ENCODE data around the gene F8. TPM values are rescaled to one million over a fixed set of nuclear protein-coding genes. Genes with fewer than 3 reads are reported as not detected.

Gene F8
- total RNA-seq, 1 experiment from 2014 or later: 0.20 TPM

DNA sequence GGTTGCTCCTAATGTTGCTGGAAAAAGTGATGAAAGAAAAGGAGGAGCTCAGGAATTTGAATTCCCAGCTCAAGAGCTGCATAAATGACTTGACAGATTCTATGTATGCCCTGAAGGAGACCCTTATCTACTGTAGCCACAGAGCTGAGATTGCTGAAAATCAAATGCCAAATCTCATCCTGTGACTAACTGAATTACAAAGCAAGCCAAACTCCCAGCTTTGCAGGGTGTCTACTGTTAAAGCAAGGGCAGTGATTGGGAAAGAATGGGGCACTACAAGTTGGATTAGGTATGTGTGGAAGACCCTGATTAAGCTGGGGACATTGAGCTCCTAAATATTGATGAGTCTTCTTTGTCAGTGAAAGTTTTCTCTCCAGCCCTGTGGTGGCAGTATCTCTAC, 167.3 kb downstream of the F8 start:
- no peak for DNase-seq
- Histone ChIP-seq H3K4me3 (ENCODE audit: low read depth, low read length) (no peak overlapping the region), H3K9me3 (no peaks in the 10 kb centered on the region), H3K27me3 (replicated peaks; ENCODE audit: control insufficient read depth, insufficient read depth, low read length) (no peaks in the 10 kb centered on the region), H3K36me3 (ENCODE audit: control insufficient read depth, insufficient read depth, low read length) (no peaks in the 10 kb centered on the region), H3K4me1 (no peaks in the 10 kb centered on the region)
- Mint-ChIP-seq H3K4me3 (ENCODE audit: unreplicated experiment) (no peak overlapping the region), H3K27me3 (ENCODE audit: insufficient read depth, unreplicated experiment) (no peaks in the 10 kb centered on the region), H3K27ac (ENCODE audit: unreplicated experiment) (no peak overlapping the region), H3K36me3 (ENCODE audit: insufficient read depth, unreplicated experiment) (no peaks in the 10 kb centered on the region), H3K4me1 (ENCODE audit: low read depth, unreplicated experiment) (no peaks in the 10 kb centered on the region), H3K9me3 (ENCODE audit: unreplicated experiment) (peaks cover 5% of the 10 kb centered on the region)
- intact Hi-C loops (cut with micrococcal nuclease; ENCODE audit: unreplicated experiment): no loop called here
- ChIA-PET CTCF (no interaction called here), POLR2A (no interaction called here)
- TF ChIP-seq, protein P1, sequence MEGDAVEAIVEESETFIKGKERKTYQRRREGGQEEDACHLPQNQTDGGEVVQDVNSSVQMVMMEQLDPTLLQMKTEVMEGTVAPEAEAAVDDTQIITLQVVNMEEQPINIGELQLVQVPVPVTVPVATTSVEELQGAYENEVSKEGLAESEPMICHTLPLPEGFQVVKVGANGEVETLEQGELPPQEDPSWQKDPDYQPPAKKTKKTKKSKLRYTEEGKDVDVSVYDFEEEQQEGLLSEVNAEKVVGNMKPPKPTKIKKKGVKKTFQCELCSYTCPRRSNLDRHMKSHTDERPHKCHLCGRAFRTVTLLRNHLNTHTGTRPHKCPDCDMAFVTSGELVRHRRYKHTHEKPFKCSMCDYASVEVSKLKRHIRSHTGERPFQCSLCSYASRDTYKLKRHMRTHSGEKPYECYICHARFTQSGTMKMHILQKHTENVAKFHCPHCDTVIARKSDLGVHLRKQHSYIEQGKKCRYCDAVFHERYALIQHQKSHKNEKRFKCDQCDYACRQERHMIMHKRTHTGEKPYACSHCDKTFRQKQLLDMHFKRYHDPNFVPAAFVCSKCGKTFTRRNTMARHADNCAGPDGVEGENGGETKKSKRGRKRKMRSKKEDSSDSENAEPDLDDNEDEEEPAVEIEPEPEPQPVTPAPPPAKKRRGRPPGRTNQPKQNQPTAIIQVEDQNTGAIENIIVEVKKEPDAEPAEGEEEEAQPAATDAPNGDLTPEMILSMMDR (IDR thresholded peaks at IDR 0.05; ENCODE audit: insufficient read depth in 1 of 2, low read depth in 1 of 2, low read length in 1 of 2, severe bottlenecking in 1 of 2, unreplicated experiment in 1 of 2): no peak
- BruUV-seq (replicated peaks): no TSS peak

DNA sequence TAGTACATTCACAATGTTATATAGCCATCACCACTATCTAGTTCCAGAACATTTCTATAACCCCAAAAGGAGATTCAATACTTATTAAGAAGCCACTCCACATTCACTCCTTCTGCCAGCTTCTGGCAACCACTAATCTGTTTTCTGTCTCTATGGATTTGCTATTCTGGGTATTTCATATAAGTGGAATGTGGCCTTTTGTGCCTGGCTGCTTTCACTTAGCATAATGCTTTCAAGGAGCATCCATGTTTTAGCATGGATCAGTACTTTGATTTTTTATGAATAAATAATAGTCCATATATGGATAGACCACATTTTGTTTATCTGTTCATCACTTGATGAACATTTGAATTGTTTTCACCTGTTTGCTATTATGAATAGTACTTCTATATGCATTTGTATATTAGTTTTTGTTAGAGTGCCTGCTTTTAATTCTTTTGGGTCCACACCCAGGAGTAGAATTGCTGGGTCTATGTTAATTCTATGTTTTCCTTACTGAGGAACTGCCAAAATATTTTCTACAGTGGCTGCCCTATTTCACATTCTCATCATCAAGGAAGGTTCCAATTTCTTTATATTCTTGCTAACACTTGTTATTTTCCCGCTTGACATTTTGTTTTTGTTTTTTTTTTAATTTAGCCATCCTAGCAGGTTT, 171.4 kb downstream of the F8 start:
- ChIA-PET POLR2A (no interaction called here), CTCF (no interaction called here)
- no peak for DNase-seq
- no TSS peak for BruUV-seq (replicated peaks)
- H3K27me3 ChIP-seq (replicated peaks; ENCODE audit: control insufficient read depth, insufficient read depth, low read length): no peaks in the 10 kb centered on the region
- Mint-ChIP-seq H3K27me3 (ENCODE audit: insufficient read depth, unreplicated experiment) (peaks cover 2% of the 10 kb centered on the region), H3K9me3 (ENCODE audit: unreplicated experiment) (peaks cover 16% of the 10 kb centered on the region), H3K4me3 (ENCODE audit: unreplicated experiment) (no peak overlapping the region), H3K4me1 (ENCODE audit: low read depth, unreplicated experiment) (no peaks in the 10 kb centered on the region), H3K27ac (ENCODE audit: unreplicated experiment) (no peak overlapping the region), H3K36me3 (ENCODE audit: insufficient read depth, unreplicated experiment) (no peaks in the 10 kb centered on the region)
- intact Hi-C loops (cut with micrococcal nuclease; ENCODE audit: unreplicated experiment): no loop called here
- H3K9me3 ChIP-seq: no peaks in the 10 kb centered on the region
- no peaks in the 10 kb centered on the region for H3K36me3 ChIP-seq (ENCODE audit: control insufficient read depth, insufficient read depth, low read length)
- TF ChIP-seq, protein P1 (IDR thresholded peaks at IDR 0.05; ENCODE audit: insufficient read depth in 1 of 2, low read depth in 1 of 2, low read length in 1 of 2, severe bottlenecking in 1 of 2, unreplicated experiment in 1 of 2): no peak
- H3K4me1 ChIP-seq: no peaks in the 10 kb centered on the region
- no peak overlapping the region for H3K4me3 ChIP-seq (ENCODE audit: low read depth, low read length)

DNA sequence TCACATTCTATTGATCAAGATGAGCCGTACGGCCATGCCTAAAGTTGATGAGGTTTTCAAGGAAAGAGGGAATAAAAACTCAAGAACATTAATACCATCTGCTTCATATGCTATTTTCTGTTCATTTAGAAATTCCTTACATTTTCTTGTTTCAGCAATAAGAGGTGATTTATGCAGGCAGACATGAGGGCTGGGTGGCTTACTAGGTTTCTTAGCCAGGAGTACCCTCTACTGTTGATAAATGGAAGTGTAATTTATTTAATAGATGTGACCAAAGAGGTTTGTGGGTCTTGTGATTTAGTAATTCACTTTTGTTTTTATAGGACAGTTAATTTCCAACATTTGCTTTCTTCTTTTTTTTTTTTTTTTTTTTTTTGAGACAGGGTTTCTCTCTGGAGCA, 181.7 kb downstream of the F8 start:
- H3K4me1 Mint-ChIP-seq (ENCODE audit: low read depth, unreplicated experiment): no peaks in the 10 kb centered on the region
- ChIA-PET POLR2A (no interaction called here), CTCF (no interaction called here)
- Histone ChIP-seq H3K4me3 (ENCODE audit: low read depth, low read length) (no peak overlapping the region), H3K27me3 (replicated peaks; ENCODE audit: control insufficient read depth, insufficient read depth, low read length) (no peaks in the 10 kb centered on the region), H3K36me3 (ENCODE audit: control insufficient read depth, insufficient read depth, low read length) (no peaks in the 10 kb centered on the region), H3K4me1 (no peaks in the 10 kb centered on the region), H3K9me3 (no peaks in the 10 kb centered on the region)
- peaks cover 4% of the 10 kb centered on the region for H3K27me3 Mint-ChIP-seq (ENCODE audit: insufficient read depth, unreplicated experiment)
- H3K9me3 Mint-ChIP-seq (ENCODE audit: unreplicated experiment): no peaks in the 10 kb centered on the region
- no TSS peak for BruUV-seq (replicated peaks)
- intact Hi-C loops (cut with micrococcal nuclease; ENCODE audit: unreplicated experiment): loop anchor here (1.0 to 5.0 kb wide), 3 partner anchors 44 to 126 kb away; no protein-coding TSS in a partner anchor
- no peak overlapping the region for H3K27ac Mint-ChIP-seq (ENCODE audit: unreplicated experiment)
- TF ChIP-seq, protein P1 (IDR thresholded peaks at IDR 0.05; ENCODE audit: insufficient read depth in 1 of 2, low read depth in 1 of 2, low read length in 1 of 2, severe bottlenecking in 1 of 2, unreplicated experiment in 1 of 2): peak; percentile 32 to 50
- H3K36me3 Mint-ChIP-seq (ENCODE audit: insufficient read depth, unreplicated experiment): no peaks in the 10 kb centered on the region
- H3K4me3 Mint-ChIP-seq (ENCODE audit: unreplicated experiment): no peak overlapping the region
- DNase-seq: peak in 1 of 2 experiments; percentile 19
